ENCODE data around the gene VPS13C. TPM values are rescaled to one million over a fixed set of nuclear protein-coding genes. Genes with fewer than 3 reads are reported as not detected.

VPS13C gene
- total RNA-seq, 4 donors from 2014 or later, result 68.2 to 165 (median 102) TPM

GRCh38 chr15:62067448-62068044 lies 7.3 kb upstream of the VPS13C start:
- DNase-seq, result peak; percentile 19 to 22
- no peaks in the 10 kb centered on the region for H3K9me3 ChIP-seq
- no peaks in the 10 kb centered on the region for H3K27me3 ChIP-seq
- no peak for TF ChIP-seq POLR2A (IDR thresholded peaks at IDR 0.05)
- TF ChIP-seq CTCF (IDR thresholded peaks at IDR 0.05), result no peak
- no peaks in the 10 kb centered on the region for H3K36me3 ChIP-seq
- H3K4me1 ChIP-seq, result peaks cover 0 to 5% of the 10 kb centered on the region in 2 donors
- intact Hi-C loops (cut with DNase I; ENCODE audit: low total_unique reads), result no loop called here
- H3K4me3 ChIP-seq, result peak overlapping the region; percentile 21 to 47
- peak overlapping the region; percentile 26 to 38 for H3K27ac ChIP-seq

- peaks cover 0 to 5% of the 10 kb centered on the region in 2 donors for H3K4me1 ChIP-seq
- no peaks in the 10 kb centered on the region for H3K27me3 ChIP-seq
- DNase-seq, result peak; percentile 59
- intact Hi-C loops (cut with DNase I; ENCODE audit: low total_unique reads), result no loop called here
- no peaks in the 10 kb centered on the region for H3K9me3 ChIP-seq
- H3K4me3 ChIP-seq, result peak within 1 kb of the TSS; percentile 21 to 47
- peak within 1 kb of the TSS; percentile 26 to 38 for H3K27ac ChIP-seq
- no peaks in the 10 kb centered on the region for H3K36me3 ChIP-seq
- peak in 1 of 2 donors; percentile 30 for TF ChIP-seq POLR2A (IDR thresholded peaks at IDR 0.05)
- peak in 2 of 4 experiments; percentile 29 to 46 for TF ChIP-seq CTCF (IDR thresholded peaks at IDR 0.05)
These were observed 6.6 kb upstream of the VPS13C start, which contains the start of gene C2CD4A for GRCh38 chr15:62066663-62067447. Gene C2CD4A (plus strand): TSS chr15:62066977. CDS start chr15:62067614, 637 bp downstream.

- TF ChIP-seq POLR2A (IDR thresholded peaks at IDR 0.05), result no peak
- TF ChIP-seq CTCF (IDR thresholded peaks at IDR 0.05), result no peak
- no peak overlapping the region for H3K27ac ChIP-seq
- DNase-seq, result no peak
- no peaks in the 10 kb centered on the region for H3K36me3 ChIP-seq
- H3K27me3 ChIP-seq, result no peaks in the 10 kb centered on the region
- H3K9me3 ChIP-seq, result no peaks in the 10 kb centered on the region
- no peak overlapping the region for H3K4me3 ChIP-seq
- peaks cover 0 to 5% of the 10 kb centered on the region in 2 donors for H3K4me1 ChIP-seq
- intact Hi-C loops (cut with DNase I; ENCODE audit: low total_unique reads), result no loop called here
These were observed 3.8 kb upstream of the VPS13C start for GRCh38 chr15:62063825-62064635.

GRCh38 chr15:62060896-62061280 lies 641 bp upstream of the VPS13C start:
- intact Hi-C loops (cut with DNase I; ENCODE audit: low total_unique reads), result no loop called here
- no peaks in the 10 kb centered on the region for H3K4me1 ChIP-seq
- H3K4me3 ChIP-seq, result peak overlapping the region; percentile 87 to 93
- H3K27ac ChIP-seq, result peak overlapping the region; percentile 86 to 96
- no peak for TF ChIP-seq POLR2A (IDR thresholded peaks at IDR 0.05)
- no peak for TF ChIP-seq CTCF (IDR thresholded peaks at IDR 0.05)
- no peaks in the 10 kb centered on the region for H3K9me3 ChIP-seq
- no peaks in the 10 kb centered on the region for H3K36me3 ChIP-seq
- DNase-seq, result no peak
- H3K27me3 ChIP-seq, result no peaks in the 10 kb centered on the region
